GM21717 (cell line): ENCODE measurements around the gene TTI1.
"Not testable (repeated sequence)": the region's sequence is repeated elsewhere in the genome, so short reads cannot be mapped to it uniquely, and the experiment has no call there.

Experiments used
- ATAC-seq: cut with Tn5 transposase; IDR thresholded peaks from one replicate; pipeline ENCODE4 v1.9.1; 2021; ENCODE audit warnings: mild to moderate bottlenecking, moderate library complexity; ENCODE audit not compliant: unreplicated experiment

Gene TTI1

GRCh38 chr20:37970856-37971245 lies 62.4 kb downstream of the TTI1 start:
- ATAC-seq, result no peak

- no peak for ATAC-seq
Observed at GRCh38 chr20:37969949-37970855, 63.1 kb downstream of the TTI1 start.

- ATAC-seq, result no peak
Observed at GRCh38 chr20:37968841-37969401, 64.3 kb downstream of the TTI1 start.

- not testable (repeated sequence) for ATAC-seq
Observed at GRCh38 chr20:37963483-37963882, 69.8 kb downstream of the TTI1 start.

GRCh38 chr20:37961066-37961465 lies 72.2 kb downstream of the TTI1 start:
- no peak for ATAC-seq

GRCh38 chr20:37958856-37959520 lies 74.3 kb downstream of the TTI1 start:
- ATAC-seq, result no peak

GRCh38 chr20:37956107-37956585 lies 77.1 kb downstream of the TTI1 start:
- ATAC-seq, result no peak

- no peak for ATAC-seq
Observed at GRCh38 chr20:37955511-37955910, 77.7 kb downstream of the TTI1 start.

GRCh38 chr20:37954626-37955025 lies 78.6 kb downstream of the TTI1 start:
- ATAC-seq, result no peak

- ATAC-seq, result no peak
Observed at GRCh38 chr20:37954190-37954589, 79.1 kb downstream of the TTI1 start.

- ATAC-seq, result no peak
Observed at GRCh38 chr20:37948956-37949355, 84.3 kb downstream of the TTI1 start.

- ATAC-seq, result no peak
Observed at GRCh38 chr20:37947943-37948342, 85.3 kb downstream of the TTI1 start.

GRCh38 chr20:37946946-37947345 lies 86.3 kb downstream of the TTI1 start:
- no peak for ATAC-seq

GRCh38 chr20:37945091-37945547 lies 88.1 kb downstream of the TTI1 start:
- no peak for ATAC-seq

GRCh38 chr20:37944456-37944981 lies 88.7 kb downstream of the TTI1 start:
- no peak for ATAC-seq

- ATAC-seq, result no peak
Observed at GRCh38 chr20:37943501-37944455, 89.5 kb downstream of the TTI1 start.

- no peak for ATAC-seq
Observed at GRCh38 chr20:37943033-37943432, 90.2 kb downstream of the TTI1 start.

GRCh38 chr20:37941992-37942391 lies 91.3 kb downstream of the TTI1 start:
- ATAC-seq, result no peak

GRCh38 chr20:37941332-37941731 lies 91.9 kb downstream of the TTI1 start:
- no peak for ATAC-seq

- ATAC-seq, result no peak
Observed at GRCh38 chr20:37940858-37941257, 92.4 kb downstream of the TTI1 start.
